GM23338 (cell line): ENCODE measurements around the gene KRTDAP. TPM values are rescaled to one million over a fixed set of nuclear protein-coding genes. Genes with fewer than 3 reads are reported as not detected.

ENCODE experiments used
- ATAC-seq: fragments of 200-7000 bp; cut with Tn5 transposase; 3 replicates; pipeline ENCODE4 v1.9.1; 2020
- DNase-seq: peaks from one replicate; pipeline ENCODE4 v3.0.0-alpha.2; 2015; ENCODE audit warnings: low spot score
- H2AFZ ChIP-seq: fragments of 200-600 bp; sonication (generic); 2 replicates; pipeline ENCODE4 v1.8.0; 2016; ENCODE audit warnings: antibody characterized with exemption, mild to moderate bottlenecking, moderate library complexity
- H3F3A ChIP-seq: fragments of 200-600 bp; sonication (generic); replicated peaks from 2 replicates; pipeline ENCODE4 v1.8.0; 2017; ENCODE audit warnings: antibody characterized with exemption, mixed run types, low read depth
- H3K27ac ChIP-seq: fragments of 200-600 bp; sonication (generic); 2 replicates; pipeline ENCODE4 v1.6.1; 2016; ENCODE audit warnings: low read depth
- H3K27me3 ChIP-seq: fragments of 200-600 bp; sonication (generic); 2 replicates; pipeline ENCODE4 v1.8.0; 2016; ENCODE audit warnings: mild to moderate bottlenecking, mixed run types, moderate library complexity; ENCODE audit not compliant: insufficient read depth
- H3K36me3 ChIP-seq: fragments of 200-600 bp; sonication (generic); 2 replicates; pipeline ENCODE4 v1.8.0; 2016; ENCODE audit warnings: mild to moderate bottlenecking; ENCODE audit not compliant: insufficient read depth
- H3K4me1 ChIP-seq: fragments of 200-600 bp; sonication (generic); 2 replicates; pipeline ENCODE4 v1.8.0; 2016; ENCODE audit warnings: mild to moderate bottlenecking, moderate library complexity; ENCODE audit not compliant: insufficient read depth
- H3K4me2 ChIP-seq: fragments of 200-600 bp; sonication (generic); 2 replicates; pipeline ENCODE4 v1.7.1; 2017; ENCODE audit warnings: mixed run types
- H3K4me3 ChIP-seq: fragments of 200-600 bp; sonication (generic); 2 replicates; pipeline ENCODE4 v1.6.1; 2016; ENCODE audit warnings: mixed run types
- H3K79me2 ChIP-seq: fragments of 200-600 bp; sonication (generic); replicated peaks from 2 replicates; pipeline ENCODE4 v1.8.0; 2017; ENCODE audit warnings: mild to moderate bottlenecking; ENCODE audit not compliant: insufficient read depth
- H3K9me2 ChIP-seq: fragments of 200-600 bp; sonication (generic); 2 replicates; pipeline ENCODE4 v1.8.0; 2017; ENCODE audit not compliant: insufficient read depth
- H4K20me1 ChIP-seq: fragments of 200-600 bp; sonication (generic); replicated peaks from 2 replicates; pipeline ENCODE4 v1.8.0; 2017; ENCODE audit warnings: mild to moderate bottlenecking; ENCODE audit not compliant: insufficient read depth
- H3K27ac Mint-ChIP-seq: 2 replicates; pipeline ENCODE4 v1.8.0; 2020; ENCODE audit warnings: inconsistent platforms, mild to moderate bottlenecking, moderate library complexity, mixed read lengths
- H3K27me3 Mint-ChIP-seq: 3 replicates; pipeline ENCODE4 v1.8.0; 2022; ENCODE audit warnings: low read depth, mild to moderate bottlenecking, moderate library complexity, mixed read lengths, inconsistent platforms; ENCODE audit not compliant: insufficient read depth, poor library complexity
- H3K36me3 Mint-ChIP-seq: 3 replicates; pipeline ENCODE4 v1.8.0; 2021; ENCODE audit warnings: low read depth, mild to moderate bottlenecking, inconsistent platforms, moderate library complexity, mixed read lengths
- H3K4me1 Mint-ChIP-seq: 3 replicates; pipeline ENCODE4 v1.8.0; 2020; ENCODE audit warnings: mild to moderate bottlenecking, inconsistent platforms, mixed read lengths
- H3K4me3 Mint-ChIP-seq: 3 replicates; pipeline ENCODE4 v1.8.0; 2021; ENCODE audit warnings: moderate library complexity, mild to moderate bottlenecking, inconsistent platforms, mixed read lengths
- H3K9me3 Mint-ChIP-seq: 3 replicates; pipeline ENCODE4 v1.8.0; 2020; ENCODE audit warnings: moderate library complexity, mild to moderate bottlenecking, inconsistent platforms, mixed read lengths
- EZH2 ChIP-seq: fragments of 200-600 bp; sonication (generic); IDR thresholded peaks from one replicate; pipeline ENCODE4 v1.8.0; 2017; ENCODE audit warnings: antibody characterized with exemption, mild to moderate bottlenecking, low read depth; ENCODE audit not compliant: unreplicated experiment
- NANOG ChIP-seq: IDR thresholded peaks from 2 replicates; pipeline ENCODE4 v1.6.1; 2016; ENCODE audit warnings: antibody characterized with exemption, borderline replicate concordance
- REST ChIP-seq: IDR thresholded peaks from one replicate; pipeline ENCODE4 v1.6.1; 2018; ENCODE audit warnings: antibody characterized with exemption; ENCODE audit not compliant: unreplicated experiment
- STAT1 ChIP-seq: IDR thresholded peaks from one replicate; pipeline ENCODE4 v1.6.1; 2016; ENCODE audit warnings: antibody characterized with exemption; ENCODE audit not compliant: unreplicated experiment
- ZNF462 ChIP-seq: fragments of 250-450 bp; sonication (Bioruptor Pico); IDR thresholded peaks from 2 replicates; pipeline ENCODE4 v1.5.0; 2020; ENCODE audit warnings: mild to moderate bottlenecking, moderate library complexity
- polyA plus RNA-seq: library from polyadenylated mRNA; unstranded; fragments of >200 nt; fragmentation: Nextera tagmentation; extraction: Ambion mirVana; gene quantifications from 2 replicates; pipeline ENCODE4 v1.2.1, GENCODE V29; 2016
- total RNA-seq: library from RNA; depleted of rRNA; stranded (reverse); fragments of >200 nt; shearing (Covaris generic); gene quantifications from 2 replicates; pipeline ENCODE4 v1.2.3, GENCODE V29; 2014

KRTDAP gene
- total and polyA plus RNA-seq, 2 experiments from 2014 or later: 2.7 TPM; not detected in 1

GRCh38 chr19:35512831-35513627 is 22.8 kb upstream of the KRTDAP start:
- no peak for DNase-seq

More at GRCh38 chr19:35512831-35513627, 22.8 kb upstream of the KRTDAP start:
- Mint-ChIP-seq H3K9me3 (no peaks in the 10 kb centered on the region; the same call in 1 of the 3 replicates), H3K4me3 (peak overlapping the region; percentile 44; the same call in 2 of the 3 replicates), H3K36me3 (peaks cover 13% of the 10 kb centered on the region), H3K27me3 (peaks cover 12% of the 10 kb centered on the region), H3K27ac (no peak overlapping the region), H3K4me1 (peaks cover 26% of the 10 kb centered on the region)
- Histone ChIP-seq H2AFZ (peak overlapping the region; percentile 99), H4K20me1 (peaks cover 5% of the 10 kb centered on the region; the same call in 1 of the 2 replicates), H3K27me3 (peaks cover 2% of the 10 kb centered on the region; the same call in 1 of the 2 replicates), H3K79me2 (peaks cover 17% of the 10 kb centered on the region), H3K4me1 (peaks cover 26% of the 10 kb centered on the region), H3K36me3 (0 out of 2 replicates have a peak, but pooled peaks cover 2% of the 10 kb centered on the region), H3K27ac (no peak overlapping the region), H3F3A (no peaks in the 10 kb centered on the region), H3K9me2 (no peaks in the 10 kb centered on the region), H3K4me2 (peak overlapping the region; percentile 90), H3K4me3 (peak overlapping the region; percentile 63)
- no peak for ATAC-seq
- no peak for TF ChIP-seq NANOG
- TF ChIP-seq EZH2: no peak
- TF ChIP-seq STAT1: no peak
- no peak for TF ChIP-seq ZNF462 (CRISPR knock-in tag)
- TF ChIP-seq REST: no peak
